Left lobe of liver (tissue), 2 donors: ENCODE data around the gene COP1. TPM values are rescaled to one million over a fixed set of nuclear protein-coding genes. Genes with fewer than 3 reads are reported as not detected.
"Not testable (repeated sequence)": the region's sequence is repeated elsewhere in the genome, so short reads cannot be mapped to it uniquely, and the experiment has no call there.

Experiments
- ATAC-seq: fragments of 200-7000 bp; cut with Tn5 transposase; one replicate; pipeline ENCODE4 v1.9.1; 2020; ENCODE audit warnings: mild to moderate bottlenecking, moderate library complexity
- DNase-seq: peaks from one replicate; pipeline ENCODE4 v3.0.0-alpha.2; 2020; ENCODE audit warnings: low spot score
- total RNA-seq: library from RNA; stranded (reverse); gene quantifications from one replicate; pipeline ENCODE4 v1.2.1, GENCODE V29; 2021
- donor health status: DM: no; HTN: no; CAD: no; lungs with moderate emphysema.
- donor health status: DM: no; HTN: yes; CAD: no.

COP1 gene
- total RNA-seq, 1 donor from 2014 or later, result 21.9 TPM

DNA sequence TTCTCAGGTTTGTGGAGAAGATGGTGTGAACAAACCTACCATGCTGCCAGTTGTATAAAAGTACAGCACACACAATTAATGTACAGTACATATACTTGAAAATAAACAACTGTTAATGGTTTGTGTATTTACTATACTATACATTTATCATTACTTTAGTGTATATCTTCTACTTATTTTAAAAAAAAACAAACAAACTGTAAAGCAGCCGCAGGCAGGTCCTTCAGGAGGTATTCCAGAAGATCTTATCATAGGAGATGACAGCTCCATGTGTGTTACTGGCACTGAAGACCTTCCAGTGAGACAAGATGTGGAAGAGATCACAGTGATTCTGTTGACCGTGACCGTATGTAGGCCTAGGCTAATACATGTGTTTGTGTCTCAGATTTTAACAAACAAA, 155.7 kb downstream of the COP1 start:
- no peak for ATAC-seq
- DNase-seq, result no peak

GRCh38 chr1:176049582-176049981, 157.5 kb downstream of the COP1 start:
- ATAC-seq (no peak), DNase-seq (no peak)

DNA sequence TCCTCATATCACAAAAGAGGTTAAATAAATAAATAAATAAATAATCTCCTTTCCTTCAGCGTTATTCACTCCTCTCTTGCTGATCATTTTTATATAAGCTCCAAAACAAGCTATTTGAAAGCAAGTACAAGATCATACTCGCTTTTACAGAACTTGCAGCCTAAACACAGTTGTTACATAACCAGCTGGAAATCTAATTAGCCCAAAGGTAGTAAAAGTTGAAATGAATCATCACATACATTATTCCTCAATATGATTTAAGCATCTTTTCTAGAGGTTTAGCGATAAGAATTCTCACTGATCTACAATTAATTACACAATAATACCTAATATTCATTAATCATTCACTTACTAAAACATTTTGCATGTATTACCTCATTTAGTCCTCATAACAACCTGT, 160.2 kb downstream of the COP1 start:
- ATAC-seq (no peak), DNase-seq (no peak)

DNA sequence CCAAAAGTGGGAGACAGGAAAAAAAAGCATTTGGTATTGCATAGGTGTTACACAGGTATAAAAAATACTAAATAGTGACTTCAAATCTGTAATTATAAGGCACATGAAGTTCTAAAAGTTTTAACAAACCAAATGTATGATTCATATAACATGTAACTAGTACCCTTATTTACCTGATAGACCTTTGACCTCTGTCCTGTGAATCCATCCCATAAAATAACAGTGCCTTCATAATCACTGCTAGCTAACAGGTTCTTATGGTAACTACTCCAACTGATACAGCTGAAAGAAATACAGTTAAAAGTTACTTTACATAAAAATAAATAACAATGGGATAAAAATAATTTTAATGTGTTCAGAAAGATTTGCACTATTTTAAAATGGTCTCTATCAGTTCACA, 163.5 kb downstream of the COP1 start:
- no peak for DNase-seq
- no peak for ATAC-seq

- DNase-seq (no peak), ATAC-seq (peak; percentile 71)
Measured at GRCh38 chr1:176033881-176034280, 173.2 kb downstream of the COP1 start.

DNA sequence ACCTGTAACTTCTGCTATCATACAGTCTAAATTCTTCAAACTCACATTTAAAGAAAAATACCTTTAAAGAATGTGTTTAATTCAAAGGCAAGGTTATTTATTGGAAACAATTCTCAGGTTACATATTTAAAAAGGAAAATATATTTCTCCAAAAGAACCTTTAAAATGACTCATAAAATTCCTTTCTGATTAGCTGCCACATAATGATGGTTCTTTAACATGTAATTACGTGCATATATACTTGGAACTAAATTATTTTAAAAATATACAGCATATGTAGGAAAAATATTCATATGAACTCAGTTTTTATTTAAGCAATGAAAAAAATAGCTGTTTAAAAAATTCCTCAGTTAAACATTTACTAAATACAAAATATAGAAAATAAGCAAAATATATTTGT, 173.6 kb downstream of the COP1 start:
- ATAC-seq, result no peak
- no peak for DNase-seq

- DNase-seq (no peak), ATAC-seq (no peak)
Measured at GRCh38 chr1:176032040-176032645, 174.9 kb downstream of the COP1 start.

GRCh38 chr1:176029609-176030008, 177.5 kb downstream of the COP1 start:
- no peak for ATAC-seq
- no peak for DNase-seq

GRCh38 chr1:176029155-176029554, 177.9 kb downstream of the COP1 start:
- ATAC-seq, result no peak
- no peak for DNase-seq

DNA sequence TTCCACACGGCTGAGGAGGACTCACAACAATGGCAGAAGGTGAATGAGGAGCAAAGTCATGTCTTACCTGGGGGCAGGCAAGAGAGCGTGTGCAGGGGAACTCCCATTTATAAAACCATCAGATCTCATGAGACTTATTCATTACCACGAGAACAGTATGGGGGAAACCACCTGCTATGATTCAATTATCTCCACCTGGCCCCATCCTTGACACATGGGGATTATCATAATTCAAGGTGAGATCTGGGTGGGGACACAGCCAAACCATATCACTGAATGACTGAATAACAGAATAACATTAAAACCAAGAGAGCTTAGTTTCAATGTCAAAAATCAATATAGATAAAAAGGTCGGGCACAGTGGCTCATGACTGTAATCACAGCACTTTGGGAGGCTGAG, 179.2 kb downstream of the COP1 start:
- ATAC-seq, DNase-seq: not testable (repeated sequence)

DNA sequence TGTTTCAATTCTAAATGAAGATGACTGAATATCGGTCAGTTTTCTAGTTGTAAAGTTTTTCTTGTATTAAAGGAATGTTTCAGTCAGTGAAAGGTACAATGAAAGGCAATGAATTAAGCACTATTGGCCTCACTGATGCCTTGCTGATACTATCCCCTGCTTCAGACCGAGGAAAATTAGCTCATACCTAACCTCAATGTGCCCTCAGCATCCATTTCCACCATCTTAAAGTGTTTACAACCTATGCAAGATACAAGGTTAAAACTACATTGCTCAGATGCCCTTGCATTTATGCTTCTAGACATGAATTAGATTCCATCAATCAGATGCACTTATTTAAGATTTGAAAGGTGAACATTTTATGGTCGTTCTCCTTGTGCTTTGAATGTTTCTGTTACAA, 184.5 kb downstream of the COP1 start:
- ATAC-seq (no peak), DNase-seq (no peak)

GRCh38 chr1:176017722-176018121, 189.4 kb downstream of the COP1 start:
- ATAC-seq, result no peak
- no peak for DNase-seq

GRCh38 chr1:176009951-176010350, 197.1 kb downstream of the COP1 start:
- DNase-seq (no peak), ATAC-seq (no peak)

- not testable (repeated sequence) for ATAC-seq
Measured at GRCh38 chr1:176007756-176008389, 199.2 kb downstream of the COP1 start.

DNA sequence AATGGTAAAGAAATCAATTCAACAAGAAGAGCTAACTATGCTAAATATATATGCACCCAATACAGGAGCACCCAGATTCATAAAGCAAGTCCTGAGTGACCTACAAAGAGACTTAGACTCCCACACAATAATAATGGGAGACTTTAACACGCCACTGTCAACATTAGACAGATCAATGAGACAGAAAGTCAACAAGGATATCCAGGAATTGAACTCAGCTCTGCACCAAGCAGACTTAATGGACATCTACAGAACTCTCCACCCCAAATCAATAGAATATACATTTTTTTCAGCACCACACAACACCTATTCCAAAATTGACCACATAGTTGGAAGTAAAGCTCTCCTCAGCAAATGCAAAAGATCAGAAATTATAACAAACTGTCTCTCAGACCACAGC, 212.4 kb downstream of the COP1 start:
- not testable (repeated sequence) for DNase-seq, ATAC-seq

More at GRCh38 chr1:176007756-176008389, 199.2 kb downstream of the COP1 start:
- DNase-seq, result not testable (repeated sequence)

- not testable (repeated sequence) for ATAC-seq, DNase-seq
Measured at GRCh38 chr1:175992825-175993224, 214.3 kb downstream of the COP1 start.

DNA sequence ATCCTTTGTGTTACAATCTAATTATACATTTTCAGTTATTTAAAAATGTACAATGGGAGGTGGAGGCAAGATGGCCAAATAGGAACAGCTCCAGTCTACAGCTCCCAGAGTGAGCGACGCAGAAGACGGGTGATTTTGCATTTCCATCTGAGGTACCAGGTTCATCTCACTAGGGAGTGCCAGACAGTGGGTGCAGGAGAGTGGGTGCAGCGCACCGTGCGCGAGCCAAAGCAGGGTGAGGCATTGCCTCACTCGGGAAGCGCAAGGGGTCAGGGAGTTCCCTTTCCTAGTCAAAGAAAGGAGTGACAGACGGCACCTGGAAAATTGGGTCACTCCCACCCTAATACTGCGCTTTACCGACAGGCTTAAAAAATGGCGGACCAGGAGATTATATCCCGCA, 214.9 kb downstream of the COP1 start:
- not testable (repeated sequence) for ATAC-seq, DNase-seq

GRCh38 chr1:175984813-175985212, 222.3 kb downstream of the COP1 start:
- DNase-seq (no peak), ATAC-seq (peak; percentile 57)

DNA sequence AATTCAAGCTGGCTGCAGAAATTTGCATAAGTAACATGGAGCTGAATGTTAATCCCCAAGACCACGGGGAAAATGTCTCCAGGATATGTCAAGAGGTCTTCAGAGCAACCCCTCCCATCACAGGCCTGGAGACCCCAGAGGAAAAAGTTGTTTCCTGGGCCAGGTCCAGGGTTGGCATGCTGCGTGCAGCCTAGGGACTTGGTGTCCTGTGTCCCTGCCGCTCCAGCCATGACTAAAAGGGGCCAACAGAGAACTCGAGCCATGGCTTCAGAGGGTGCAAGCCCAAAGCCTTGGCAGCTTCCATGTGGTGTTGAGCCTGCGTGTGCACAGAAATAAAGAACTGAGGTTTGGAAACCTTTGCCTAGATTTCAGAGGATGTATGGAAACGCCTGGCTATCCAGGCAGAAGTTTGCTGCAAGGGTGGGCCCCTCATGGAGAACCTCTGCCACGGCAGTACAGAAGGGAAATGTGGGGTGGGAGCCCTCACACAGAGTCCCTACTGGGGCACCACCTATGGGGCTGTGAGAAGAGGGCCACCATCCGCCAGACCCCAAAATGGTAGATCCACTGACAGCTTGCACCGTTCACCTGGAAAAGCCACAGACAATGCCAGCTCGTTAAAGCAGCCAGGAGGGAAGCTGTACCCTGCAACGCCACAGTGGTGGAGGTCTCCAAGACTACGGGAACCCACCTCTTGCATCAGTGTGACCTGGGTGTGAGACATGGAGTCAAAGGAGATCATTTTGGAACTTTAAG, 222.9 kb downstream of the COP1 start:
- no peak for DNase-seq

GRCh38 chr1:175983363-175983762, 223.7 kb downstream of the COP1 start:
- ATAC-seq, DNase-seq: not testable (repeated sequence)

More for the DNA sequence above, 222.9 kb downstream of the COP1 start:
- ATAC-seq, result no peak

DNA sequence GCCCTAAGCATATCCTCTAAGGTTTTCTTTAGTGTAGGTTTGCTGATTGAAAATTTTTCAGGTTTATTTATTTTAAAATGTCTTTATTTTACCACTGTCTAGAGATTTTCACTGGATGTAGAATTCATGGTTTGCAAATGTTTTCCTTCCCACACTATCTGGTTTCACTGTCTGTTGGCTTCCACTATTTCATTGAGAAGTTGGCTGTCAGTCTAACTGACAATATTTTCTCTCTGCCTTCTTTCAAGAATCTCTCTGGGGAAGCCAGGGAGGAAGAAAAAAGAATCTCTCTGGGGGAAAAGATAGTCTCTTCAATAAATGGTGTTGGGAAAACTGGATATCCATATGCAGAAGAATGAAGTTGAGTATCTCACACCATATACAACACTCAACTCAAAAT, 226.0 kb downstream of the COP1 start:
- no peak for ATAC-seq

DNA sequence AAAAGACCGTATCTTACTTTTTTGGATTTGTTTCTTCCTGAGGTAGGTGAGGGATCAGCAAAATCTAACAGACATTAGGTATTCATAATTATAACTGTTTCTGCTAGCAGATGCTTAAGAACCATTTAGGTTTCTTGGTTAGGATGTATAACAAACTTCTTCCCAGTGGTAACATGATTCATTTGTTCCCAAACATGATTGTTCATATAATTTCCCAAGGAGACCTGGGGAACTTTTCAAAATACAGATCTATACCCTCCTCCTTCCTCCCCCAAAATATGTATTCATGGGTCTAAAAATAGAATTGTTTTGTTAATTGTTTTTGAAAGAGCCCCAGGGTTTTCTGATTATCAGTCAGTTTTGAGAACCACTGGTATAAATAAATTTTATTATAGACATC, 228.2 kb downstream of the COP1 start:
- DNase-seq (no peak), ATAC-seq (no peak)

More for the DNA sequence above, 226.0 kb downstream of the COP1 start:
- no peak for DNase-seq
